PC-9 (cell line): ENCODE data around the gene CDK11A.
"Not testable (repeated sequence)": the region's sequence is repeated elsewhere in the genome, so short reads cannot be mapped to it uniquely, and the experiment has no call there.

Experiments used
- EZH2 ChIP-seq: fragments of 200-600 bp; sonication (generic); IDR thresholded peaks from 2 replicates; pipeline ENCODE4 v1.8.0; 2017; ENCODE audit warnings: antibody characterized with exemption, low read depth
- TF ChIP-seq, protein P1 (sequence below): fragments of 200-600 bp; sonication (generic); conservative IDR thresholded peaks from 2 replicates; pipeline ENCODE4 v1.6.1; 2017; ENCODE audit warnings: mixed run types, antibody characterized with exemption, mild to moderate bottlenecking, moderate library complexity

DNA sequence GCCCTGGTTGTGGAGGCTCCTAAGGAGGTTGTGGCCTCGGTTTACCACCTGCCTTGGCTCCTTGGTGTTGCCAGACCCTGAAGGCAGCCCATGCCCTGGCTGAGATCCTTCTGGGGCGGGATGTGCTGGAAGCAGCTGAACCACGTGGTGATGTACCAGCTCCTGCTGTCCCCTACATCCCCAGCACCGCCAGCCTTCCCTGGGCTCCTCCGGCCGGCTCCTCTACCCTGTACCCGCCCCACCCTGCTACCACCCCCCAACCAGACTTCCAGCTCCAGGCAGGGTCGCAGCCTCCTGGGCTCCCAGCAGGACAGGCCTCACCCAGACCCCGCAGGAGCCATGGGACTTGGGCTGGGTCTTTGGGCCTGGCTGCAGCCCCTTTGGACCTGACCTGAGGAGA lies 25.8 kb upstream of the CDK11A start:
- TF ChIP-seq, protein P1, sequence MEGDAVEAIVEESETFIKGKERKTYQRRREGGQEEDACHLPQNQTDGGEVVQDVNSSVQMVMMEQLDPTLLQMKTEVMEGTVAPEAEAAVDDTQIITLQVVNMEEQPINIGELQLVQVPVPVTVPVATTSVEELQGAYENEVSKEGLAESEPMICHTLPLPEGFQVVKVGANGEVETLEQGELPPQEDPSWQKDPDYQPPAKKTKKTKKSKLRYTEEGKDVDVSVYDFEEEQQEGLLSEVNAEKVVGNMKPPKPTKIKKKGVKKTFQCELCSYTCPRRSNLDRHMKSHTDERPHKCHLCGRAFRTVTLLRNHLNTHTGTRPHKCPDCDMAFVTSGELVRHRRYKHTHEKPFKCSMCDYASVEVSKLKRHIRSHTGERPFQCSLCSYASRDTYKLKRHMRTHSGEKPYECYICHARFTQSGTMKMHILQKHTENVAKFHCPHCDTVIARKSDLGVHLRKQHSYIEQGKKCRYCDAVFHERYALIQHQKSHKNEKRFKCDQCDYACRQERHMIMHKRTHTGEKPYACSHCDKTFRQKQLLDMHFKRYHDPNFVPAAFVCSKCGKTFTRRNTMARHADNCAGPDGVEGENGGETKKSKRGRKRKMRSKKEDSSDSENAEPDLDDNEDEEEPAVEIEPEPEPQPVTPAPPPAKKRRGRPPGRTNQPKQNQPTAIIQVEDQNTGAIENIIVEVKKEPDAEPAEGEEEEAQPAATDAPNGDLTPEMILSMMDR, result not testable (repeated sequence)
- TF ChIP-seq EZH2, result not testable (repeated sequence)
